GM12892 (cell line): ENCODE measurements around the gene CBFA2T3.

Experiments used
- POLR2A ChIP-seq: IDR thresholded peaks from 2 replicates; pipeline ENCODE4 v1.6.1; 2011; ENCODE audit warnings: low read depth, low read length, control low read depth
- POLR2AphosphoS5 ChIP-seq: IDR thresholded peaks from 2 replicates; pipeline ENCODE4 v1.6.1; 2011; ENCODE audit warnings: low read depth, low read length, control low read depth
- TAF1 ChIP-seq: IDR thresholded peaks from 2 replicates; pipeline ENCODE4 v1.6.1; 2011; ENCODE audit warnings: low read depth, mild to moderate bottlenecking, control low read depth, low read length, borderline replicate concordance

DNA sequence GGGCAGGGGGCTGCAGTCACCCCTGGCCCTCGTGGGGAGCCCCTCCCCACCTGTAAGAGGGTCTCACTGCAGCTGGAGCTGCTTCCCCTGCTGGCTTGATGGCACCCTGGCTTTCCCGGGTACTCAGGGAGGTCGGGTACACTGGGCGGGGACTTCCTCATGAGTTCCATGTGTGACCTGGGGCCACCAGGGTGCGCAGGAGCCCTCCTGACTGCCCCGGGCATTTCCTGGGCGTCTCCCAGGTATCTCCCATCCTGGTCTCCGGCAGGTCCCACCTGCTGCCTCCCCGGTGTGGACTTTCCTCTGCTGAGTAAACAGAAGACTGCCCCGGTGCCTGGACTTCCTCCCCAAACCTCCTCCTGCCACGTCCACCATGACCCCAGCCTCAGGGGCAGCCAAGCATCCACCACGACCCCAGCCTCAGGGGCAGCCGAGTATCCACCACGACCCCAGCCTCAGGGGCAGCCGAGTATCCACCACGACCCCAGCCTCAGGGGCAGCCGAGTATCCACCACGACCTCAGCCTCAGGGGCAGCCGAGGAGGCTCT, 40.9 kb downstream of the CBFA2T3 start:
- TF ChIP-seq TAF1 (no peak), POLR2AphosphoS5 (no peak), POLR2A (no peak)
